Endothelial cell of umbilical vein (primary cell): ENCODE data around the gene PTPN14. TPM values are rescaled to one million over a fixed set of nuclear protein-coding genes. Genes with fewer than 3 reads are reported as not detected.

Source experiments
- BruUV-seq: library from RNA; stranded (reverse); fragments of 400-500 nt; replicated peaks from 2 replicates; lab custom pipeline; 2021; lab: Mats Ljungman, UMichigan
- CTCF ChIA-PET: fragments of 300-600, 350-600 bp; sonication (Branson Sonifier 250); formaldehyde crosslinking; loops from one replicate; lab custom pipeline; 2021; ENCODE audit warnings: antibody characterized with exemption, inconsistent platforms; lab: Charles Lee
- POLR2A ChIA-PET: fragments of 300-600, 350-600 bp; sonication (Branson Sonifier 250); formaldehyde crosslinking; loops from one replicate; lab custom pipeline; 2021; ENCODE audit warnings: antibody characterized with exemption, inconsistent platforms; lab: Charles Lee
- DNase-seq: peaks from one replicate; pipeline ENCODE4 v3.0.0-alpha.2; 2011; ENCODE audit warnings: low read depth, low spot score
- FAIRE-seq: peaks from 2 replicates; lab custom pipeline; 2011; peaks lifted over from hg19 to GRCh38; lab: Jason Lieb, UNC
- H2AFZ ChIP-seq: 2 replicates; pipeline ENCODE4 v1.6.0; 2012; ENCODE audit warnings: low read depth, low read length, control low read depth, inconsistent platforms
- H3K27ac ChIP-seq: 2 replicates; pipeline ENCODE4 v1.5.1; 2011; ENCODE audit warnings: low read depth, mild to moderate bottlenecking, control low read depth, low read length, moderate library complexity; ENCODE audit not compliant: insufficient read depth
- H3K27me3 ChIP-seq, 2 experiments: 2 replicates each; pipeline versions ENCODE4 v1.6.0 to v1.6.1; 2011; ENCODE audit warnings: low read length in 2 of 2, mixed read lengths in 1 of 2; ENCODE audit not compliant: control insufficient read depth in 2 of 2, insufficient read depth in 2 of 2
- H3K36me3 ChIP-seq, 2 experiments: 2 replicates in 1 of 2; 3 replicates in 1 of 2; pipeline ENCODE4 v1.5.1; 2011; ENCODE audit warnings: low read length in 2 of 2, mild to moderate bottlenecking in 1 of 2, moderate library complexity in 1 of 2; ENCODE audit not compliant: control insufficient read depth in 2 of 2, insufficient read depth in 2 of 2; ENCODE audit errors: extremely low read depth in 1 of 2
- H3K4me1 ChIP-seq: 3 replicates; pipeline ENCODE4 v1.5.1; 2011; ENCODE audit warnings: mild to moderate bottlenecking, low read length; ENCODE audit not compliant: control insufficient read depth, insufficient read depth; ENCODE audit errors: extremely low read depth
- H3K4me2 ChIP-seq: 2 replicates; pipeline ENCODE4 v1.6.1; 2011; ENCODE audit warnings: low read length, control low read depth, mixed read lengths; ENCODE audit not compliant: insufficient read depth
- H3K4me3 ChIP-seq, 3 experiments: fragments of 200-600 bp in 1 of 3; sonication (generic), shearing (Covaris generic) in 1 of 3; replicated peaks in 1 of 3; 2 replicates each; pipeline ENCODE4 v1.5.1; 2011 to 2016; ENCODE audit warnings: control low read depth in 3 of 3, low read length in 3 of 3, mild to moderate bottlenecking in 2 of 3, inconsistent platforms in 1 of 3, low read depth in 1 of 3, moderate library complexity in 1 of 3; ENCODE audit not compliant: insufficient read depth in 1 of 3
- H3K79me2 ChIP-seq: 2 replicates; pipeline ENCODE4 v1.6.0; 2012; ENCODE audit warnings: low read length, inconsistent platforms; ENCODE audit not compliant: control insufficient read depth, insufficient read depth
- H3K9ac ChIP-seq: replicated peaks from 2 replicates; pipeline ENCODE3; 2011; ENCODE audit warnings: low read length, control low read depth; ENCODE audit not compliant: insufficient read depth; ENCODE audit errors: extremely low read depth
- H3K9me1 ChIP-seq: replicated peaks from 3 replicates; pipeline ENCODE4 v1.6.0; 2011; ENCODE audit warnings: mild to moderate bottlenecking, low read length; ENCODE audit not compliant: control insufficient read depth, insufficient read depth; ENCODE audit errors: extremely low read depth
- H3K9me3 ChIP-seq: replicated peaks from 2 replicates; pipeline ENCODE4 v1.5.1; 2012; ENCODE audit warnings: low read length, inconsistent platforms; ENCODE audit not compliant: control insufficient read depth, insufficient read depth
- H4K20me1 ChIP-seq: replicated peaks from 2 replicates; pipeline ENCODE3; 2011; ENCODE audit warnings: mild to moderate bottlenecking, low read length; ENCODE audit not compliant: control insufficient read depth, insufficient read depth; ENCODE audit errors: extremely low read depth
- EZH2 ChIP-seq: IDR thresholded peaks from 2 replicates; pipeline ENCODE4 v1.6.1; 2012; ENCODE audit warnings: borderline replicate concordance, low read depth, mild to moderate bottlenecking, moderate library complexity, low read length, inconsistent platforms; ENCODE audit not compliant: severe bottlenecking
- FOS ChIP-seq: IDR thresholded peaks from 2 replicates; pipeline ENCODE4 v1.6.1; 2011; ENCODE audit warnings: mild to moderate bottlenecking, low read length, moderate library complexity, borderline replicate concordance; ENCODE audit not compliant: insufficient read depth
- GATA2 ChIP-seq: IDR thresholded peaks from 2 replicates; pipeline ENCODE4 v1.7.0; 2011; ENCODE audit warnings: low read depth, mild to moderate bottlenecking, moderate library complexity, mixed read lengths, low read length; ENCODE audit not compliant: insufficient read length, insufficient read depth
- JUN ChIP-seq: IDR thresholded peaks from 2 replicates; pipeline ENCODE4 v1.6.1; 2011; ENCODE audit warnings: borderline replicate concordance, low read depth; ENCODE audit not compliant: insufficient read length, insufficient read depth
- MYC ChIP-seq: IDR thresholded peaks from one replicate; pipeline ENCODE4 v1.6.1; 2011; ENCODE audit warnings: mild to moderate bottlenecking, low read depth, low read length
- POLR2A ChIP-seq: IDR thresholded peaks from 2 replicates; pipeline ENCODE4 v1.6.1; 2012; ENCODE audit warnings: low read depth, mild to moderate bottlenecking, control low read depth, low read length
- POLR2AphosphoS5 ChIP-seq: IDR thresholded peaks from 2 replicates; pipeline ENCODE4 v1.6.1; 2012; ENCODE audit warnings: low read depth, mild to moderate bottlenecking, control low read depth, low read length, moderate library complexity; ENCODE audit not compliant: insufficient read depth
- dilution Hi-C: fragments of 300-500 bp; cut with MboI; formaldehyde crosslinking; loops from one replicate; pipeline ENCODE4 v1.15.0; 2019; ENCODE audit warnings: low sequenced_read_pairs; ENCODE audit not compliant: extremely low pct_ligation_motif_present
- intact Hi-C: fragments of 100-400 bp; cut with micrococcal nuclease; formaldehyde crosslinking; loops from one replicate; pipeline ENCODE4 v1.10.0; 2022
- polyA plus RNA-seq, 4 experiments: library from polyadenylated mRNA; depleted of rRNA in 3 of 4; stranded (reverse) in 3 of 4; unstranded in 1 of 4; fragments of >200 nt; gene quantifications; 2 replicates each; pipeline versions ENCODE4 v1.2.1 to v1.2.3, GENCODE V29; 2011 to 2012; ENCODE audit warnings: missing spikeins in 1 of 4
- total RNA-seq: library from RNA; stranded (reverse); gene quantifications from 2 replicates; pipeline ENCODE4 v1.2.3, GENCODE V29; 2021
- TF ChIP-seq, protein P1 (sequence below), 2 donors: IDR thresholded peaks; 1 replicate in 1 of 2; 2 replicates in 1 of 2; pipeline ENCODE4 v1.5.1; 2011; ENCODE audit warnings: low read length in 2 of 2, mild to moderate bottlenecking in 2 of 2, moderate library complexity in 2 of 2, control low read depth in 1 of 2, inconsistent platforms in 1 of 2, low read depth in 1 of 2; ENCODE audit not compliant: insufficient read depth in 1 of 2; ENCODE audit errors: extremely low read depth in 1 of 2
- TF ChIP-seq, protein P2 (sequence below): IDR thresholded peaks from 2 replicates; pipeline ENCODE4 v1.6.1; 2011; ENCODE audit not compliant: insufficient read depth, insufficient read length

Gene PTPN14
- total and polyA plus RNA-seq, 2 donors (not counting 3 experiments of a cell fraction or from before 2014, with no cell fraction given): 18.5 to 93.0 TPM

DNA sequence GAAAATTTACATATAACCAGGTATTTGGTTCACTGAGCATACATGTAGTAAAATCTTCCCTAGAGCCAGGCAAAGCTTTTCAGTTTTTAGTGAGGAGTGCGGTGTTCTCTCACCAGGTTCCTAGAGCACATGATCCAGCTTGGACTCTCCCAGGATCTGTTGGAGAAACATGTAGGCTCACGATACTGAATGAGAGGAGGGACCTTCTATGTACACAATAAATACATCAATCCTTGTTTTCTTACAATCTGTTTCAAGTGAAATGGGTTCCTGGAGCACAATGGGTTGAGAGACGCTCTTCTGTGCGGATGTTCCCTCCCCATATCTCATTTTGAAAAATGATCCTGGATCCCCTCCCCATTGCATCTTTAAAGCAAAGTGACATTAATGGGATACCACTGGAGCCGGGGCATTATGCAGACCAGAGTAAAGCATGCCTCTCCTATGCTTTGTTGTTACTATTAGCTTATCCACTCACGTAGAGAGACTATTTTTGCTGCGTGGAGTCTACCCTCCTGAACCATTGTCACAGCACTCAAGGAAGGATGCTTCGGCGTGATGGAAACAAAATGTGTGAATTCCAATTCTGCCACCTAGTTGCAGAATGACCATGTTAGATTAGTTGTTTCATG is 251.1 kb downstream of the PTPN14 start:
- Histone ChIP-seq H2AFZ (no peak overlapping the region), H3K79me2 (no peaks in the 10 kb centered on the region), H3K27me3 (no peaks in the 10 kb centered on the region), H3K4me2 (no peak overlapping the region), H4K20me1 (no peaks in the 10 kb centered on the region), H3K9ac (no peak overlapping the region), H3K9me1 (no peaks in the 10 kb centered on the region), H3K4me3 (no peak overlapping the region), H3K27ac (no peak overlapping the region), H3K36me3 (no peaks in the 10 kb centered on the region), H3K4me1 (peaks cover 24% of the 10 kb centered on the region), H3K9me3 (no peaks in the 10 kb centered on the region)
- ChIA-PET POLR2A (no interaction called here), CTCF (interaction anchor here (0.8 to 4.6 kb wide), 3 partner anchors 12 to 39 kb away, joined by 3 to 17 read pairs (median 3); no protein-coding TSS in a partner anchor)
- no peak for FAIRE-seq
- intact Hi-C loops: no loop called here
- BruUV-seq: no TSS peak
- no peak for DNase-seq
- no peak for TF ChIP-seq POLR2AphosphoS5
- TF ChIP-seq, protein P1, sequence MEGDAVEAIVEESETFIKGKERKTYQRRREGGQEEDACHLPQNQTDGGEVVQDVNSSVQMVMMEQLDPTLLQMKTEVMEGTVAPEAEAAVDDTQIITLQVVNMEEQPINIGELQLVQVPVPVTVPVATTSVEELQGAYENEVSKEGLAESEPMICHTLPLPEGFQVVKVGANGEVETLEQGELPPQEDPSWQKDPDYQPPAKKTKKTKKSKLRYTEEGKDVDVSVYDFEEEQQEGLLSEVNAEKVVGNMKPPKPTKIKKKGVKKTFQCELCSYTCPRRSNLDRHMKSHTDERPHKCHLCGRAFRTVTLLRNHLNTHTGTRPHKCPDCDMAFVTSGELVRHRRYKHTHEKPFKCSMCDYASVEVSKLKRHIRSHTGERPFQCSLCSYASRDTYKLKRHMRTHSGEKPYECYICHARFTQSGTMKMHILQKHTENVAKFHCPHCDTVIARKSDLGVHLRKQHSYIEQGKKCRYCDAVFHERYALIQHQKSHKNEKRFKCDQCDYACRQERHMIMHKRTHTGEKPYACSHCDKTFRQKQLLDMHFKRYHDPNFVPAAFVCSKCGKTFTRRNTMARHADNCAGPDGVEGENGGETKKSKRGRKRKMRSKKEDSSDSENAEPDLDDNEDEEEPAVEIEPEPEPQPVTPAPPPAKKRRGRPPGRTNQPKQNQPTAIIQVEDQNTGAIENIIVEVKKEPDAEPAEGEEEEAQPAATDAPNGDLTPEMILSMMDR (IDR thresholded peaks at IDR 0.05; ENCODE audit: extremely low read depth in 1 of 2, insufficient read depth in 1 of 2, low read depth in 1 of 2, low read length in 2 of 2): no peak
- TF ChIP-seq, protein P2, sequence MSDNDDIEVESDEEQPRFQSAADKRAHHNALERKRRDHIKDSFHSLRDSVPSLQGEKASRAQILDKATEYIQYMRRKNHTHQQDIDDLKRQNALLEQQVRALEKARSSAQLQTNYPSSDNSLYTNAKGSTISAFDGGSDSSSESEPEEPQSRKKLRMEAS: no peak
- no peak for TF ChIP-seq MYC
- no peak for TF ChIP-seq JUN
- TF ChIP-seq POLR2A: no peak
- TF ChIP-seq FOS: no peak
- TF ChIP-seq EZH2: no peak
- no peak for TF ChIP-seq GATA2
- dilution Hi-C loops: no loop called here

Other genes starting within 250 kb of the PTPN14 start
- 66.2 and 72.9 TPM in 2 replicates for gene CENPF, start 51.6 kb upstream of the PTPN14 start, total RNA-seq
- gene CENPF, start 51.6 kb upstream of the PTPN14 start, polyA plus RNA-seq: 3.8 and 6.4 TPM in 2 replicates